ENCODE measurements around the gene TSPAN18.

- TF ChIP-seq CTCF (IDR thresholded peaks at IDR 0.05) (no peak), REST (IDR thresholded peaks at IDR 0.05; ENCODE audit: insufficient read depth in 1 of 2, low read depth in 2 of 2, low read length in 1 of 2) (no peak), SIN3A (IDR thresholded peaks at IDR 0.05; ENCODE audit: borderline replicate concordance, insufficient read depth, low read depth, low read length) (no peak)
These were observed 40.7 kb downstream of the TSPAN18 start for GRCh38 chr11:44767421-44767820.

Data from Panc1 (cell line).